NT2/D1 (cell line): ENCODE measurements around the gene RASSF1.

Experiments used
- SUZ12 ChIP-seq: IDR thresholded peaks from 2 replicates; pipeline ENCODE4 v1.6.1; 2011; ENCODE audit not compliant: insufficient read length, insufficient read depth; ENCODE audit errors: extremely low read depth
- YY1 ChIP-seq: IDR thresholded peaks from 2 replicates; pipeline ENCODE4 v1.6.1; 2011; ENCODE audit not compliant: insufficient read length, insufficient read depth
- ZNF274 ChIP-seq: IDR thresholded peaks from 2 replicates; pipeline ENCODE4 v1.6.1; 2011; ENCODE audit warnings: mild to moderate bottlenecking, low read depth, low read length

GRCh38 chr3:50322115-50322385 lies 18.6 kb downstream of the RASSF1 start:
- TF ChIP-seq SUZ12 (no peak), YY1 (no peak), ZNF274 (no peak)
